ENCODE measurements around the gene ACAP3.
"Not testable (repeated sequence)": the region's sequence is repeated elsewhere in the genome, so short reads cannot be mapped to it uniquely, and the experiment has no call there.

The ACAP3 gene

GRCh38 chr1:1330366-1331067, 22.8 kb upstream of the ACAP3 start:
- in situ Hi-C loops (cut with MboI; ENCODE audit: low sequenced_read_pairs), result no loop called here

DNA sequence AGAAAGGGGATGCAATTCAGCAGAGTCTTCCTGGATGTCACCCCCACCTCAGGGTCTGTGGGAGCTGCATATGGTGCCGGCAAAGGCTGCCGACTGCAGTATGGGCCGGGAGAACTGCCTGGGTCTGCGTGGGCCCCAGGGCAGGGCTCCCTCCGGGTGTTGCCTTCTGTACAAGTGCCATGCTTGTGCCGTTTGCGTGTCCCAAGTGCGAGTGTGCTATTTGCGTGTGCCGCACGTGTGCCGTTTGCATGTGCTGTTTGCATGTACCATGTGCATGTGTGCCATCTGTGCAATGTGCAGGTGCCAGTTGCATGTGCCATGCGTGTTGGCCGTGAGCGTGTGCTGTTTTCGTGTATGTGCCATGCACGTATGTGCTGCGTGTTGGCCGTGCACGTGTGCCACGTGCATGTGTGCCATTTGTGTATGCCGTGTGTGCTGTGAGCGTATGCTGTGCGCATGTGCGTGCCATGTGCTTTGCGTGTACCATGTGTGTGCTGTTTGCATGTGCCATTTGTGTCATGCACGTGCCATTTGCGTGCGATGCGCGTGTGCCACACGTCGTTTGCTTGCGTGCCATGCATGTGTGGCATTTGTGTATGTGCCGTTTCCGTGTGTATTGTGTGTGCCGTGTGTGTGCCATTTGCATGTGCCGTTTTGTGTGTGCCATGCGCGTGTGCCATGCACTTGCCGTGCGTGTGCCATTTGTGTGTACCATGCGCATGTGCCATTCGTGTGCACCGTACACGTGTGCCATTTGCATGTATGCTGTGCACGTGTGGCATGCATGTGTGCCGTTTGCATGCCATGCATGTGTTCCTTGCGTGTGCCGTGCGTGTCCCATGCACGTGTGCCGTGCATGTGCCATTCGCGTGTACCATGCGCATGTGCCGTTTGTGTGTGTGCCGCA, 21.8 kb upstream of the ACAP3 start:
- in situ Hi-C loops (cut with MboI; ENCODE audit: low sequenced_read_pairs), result no loop called here

DNA sequence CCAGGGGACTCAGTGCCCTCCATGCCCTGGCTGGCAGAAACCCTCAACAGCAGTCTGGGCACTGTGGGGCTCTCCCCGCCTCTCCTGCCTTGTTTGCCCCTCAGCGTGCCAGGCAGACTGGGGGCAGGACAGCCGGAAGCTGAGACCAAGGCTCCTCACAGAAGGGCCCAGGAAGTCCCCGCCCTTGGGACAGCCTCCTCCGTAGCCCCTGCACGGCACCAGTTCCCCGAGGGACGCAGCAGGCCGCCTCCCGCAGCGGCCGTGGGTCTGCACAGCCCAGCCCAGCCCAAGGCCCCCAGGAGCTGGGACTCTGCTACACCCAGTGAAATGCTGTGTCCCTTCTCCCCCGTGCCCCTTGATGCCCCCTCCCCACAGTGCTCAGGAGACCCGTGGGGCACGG, 20.5 kb upstream of the ACAP3 start:
- in situ Hi-C loops (cut with MboI; ENCODE audit: low sequenced_read_pairs), result no loop called here

- in situ Hi-C loops (cut with MboI; ENCODE audit: low sequenced_read_pairs), result no loop called here
Measured at GRCh38 chr1:1327291-1327690, 19.6 kb upstream of the ACAP3 start.

- in situ Hi-C loops (cut with MboI; ENCODE audit: low sequenced_read_pairs), result no loop called here
Measured at GRCh38 chr1:1326075-1326605, 18.4 kb upstream of the ACAP3 start.

DNA sequence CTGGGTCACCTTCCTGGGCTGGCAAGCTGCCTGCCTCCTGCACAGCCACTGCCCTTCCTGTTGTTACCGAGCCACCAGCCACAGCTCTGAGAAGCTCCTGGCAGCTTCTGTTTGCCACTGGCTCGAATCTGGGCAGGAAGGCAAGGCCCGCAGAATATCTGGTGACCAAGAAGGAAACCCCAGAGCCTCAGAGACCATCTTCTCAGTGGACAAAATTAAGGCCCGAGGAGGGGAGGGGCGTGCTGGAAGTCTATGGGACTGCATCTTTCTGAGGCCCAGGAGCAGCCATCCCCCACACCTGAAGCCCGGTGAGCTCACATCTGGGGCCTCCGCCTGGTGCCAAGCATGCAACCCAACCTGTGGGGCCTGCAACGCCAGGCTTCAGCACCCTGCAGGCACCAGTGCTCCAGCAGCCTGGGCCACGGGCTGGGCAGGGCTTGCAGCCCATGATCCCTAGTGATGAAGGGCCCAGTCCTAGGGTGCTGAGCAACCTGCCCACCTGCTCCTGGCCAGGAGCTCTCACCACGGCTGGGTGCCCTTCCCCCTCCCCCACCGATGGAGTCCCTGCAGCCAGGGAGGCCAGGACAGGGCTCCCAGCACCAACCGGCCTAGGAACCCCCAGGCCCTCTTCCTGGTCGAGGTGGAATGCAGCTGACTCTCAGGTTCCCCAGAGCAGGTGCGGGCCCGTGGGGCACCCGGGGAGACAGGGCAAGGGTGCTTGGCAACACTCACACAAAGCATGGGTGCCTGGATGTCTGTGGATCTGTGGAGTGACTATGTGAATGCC, 17.8 kb upstream of the ACAP3 start:
- in situ Hi-C loops (cut with MboI; ENCODE audit: low sequenced_read_pairs), result no loop called here

- in situ Hi-C loops (cut with MboI; ENCODE audit: low sequenced_read_pairs), result no loop called here
Measured at GRCh38 chr1:1324524-1325287, 17.0 kb upstream of the ACAP3 start, which contains the start of the genes CPTP and INTS11. Gene CPTP (plus strand): TSS chr1:1324802. CDS start chr1:1326911, 2,109 bp downstream. Gene INTS11 (minus strand): TSS chr1:1324660. CDS start chr1:1324608, 52 bp downstream.

DNA sequence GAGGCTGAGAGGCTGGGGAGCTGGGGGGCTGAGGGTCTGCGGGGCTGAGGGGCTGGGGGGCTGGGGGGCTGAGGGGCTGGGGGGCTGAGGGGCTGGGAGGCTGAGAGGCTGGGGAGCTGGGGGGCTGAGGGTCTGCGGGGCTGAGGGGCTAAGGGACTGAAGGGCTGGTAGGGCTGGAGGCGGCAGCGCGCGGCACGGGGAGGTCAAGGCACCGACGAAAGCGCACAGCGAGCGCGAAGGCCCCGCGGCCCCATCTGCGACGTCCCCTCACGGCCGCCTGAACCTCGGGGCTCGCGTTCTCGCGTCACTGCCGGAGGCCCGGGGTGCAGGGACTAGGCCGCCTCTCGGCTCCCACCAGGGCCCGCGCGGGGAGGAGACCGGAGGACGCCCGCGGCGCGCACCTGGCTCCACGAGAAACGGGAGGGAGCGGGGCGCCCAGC, 16.4 kb upstream of the ACAP3 start:
- in situ Hi-C loops (cut with MboI; ENCODE audit: low sequenced_read_pairs), result no loop called here

- in situ Hi-C loops (cut with MboI; ENCODE audit: low sequenced_read_pairs), result no loop called here
Measured at GRCh38 chr1:1322952-1323351, 15.2 kb upstream of the ACAP3 start.

DNA sequence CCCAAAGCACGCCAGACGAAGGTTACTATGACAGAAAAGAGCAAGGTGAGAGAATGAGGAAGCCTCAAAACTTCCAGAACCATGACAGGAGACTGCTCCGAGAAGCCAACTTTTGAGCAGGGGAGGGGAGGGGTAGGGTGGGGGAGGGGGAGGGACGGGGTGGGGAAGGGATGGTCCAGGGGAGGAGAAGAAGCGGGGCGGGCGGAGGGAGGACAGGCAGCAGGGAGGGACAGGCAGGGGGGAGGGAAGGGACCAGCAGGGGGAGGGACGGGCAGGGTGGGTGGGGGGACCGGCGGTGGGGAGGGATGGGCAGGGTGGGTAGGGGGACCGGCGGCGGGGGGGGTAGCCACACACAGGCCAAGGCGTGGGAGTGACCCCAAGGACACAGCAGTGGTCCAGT, 14.7 kb upstream of the ACAP3 start:
- in situ Hi-C loops (cut with MboI; ENCODE audit: low sequenced_read_pairs), result no loop called here

DNA sequence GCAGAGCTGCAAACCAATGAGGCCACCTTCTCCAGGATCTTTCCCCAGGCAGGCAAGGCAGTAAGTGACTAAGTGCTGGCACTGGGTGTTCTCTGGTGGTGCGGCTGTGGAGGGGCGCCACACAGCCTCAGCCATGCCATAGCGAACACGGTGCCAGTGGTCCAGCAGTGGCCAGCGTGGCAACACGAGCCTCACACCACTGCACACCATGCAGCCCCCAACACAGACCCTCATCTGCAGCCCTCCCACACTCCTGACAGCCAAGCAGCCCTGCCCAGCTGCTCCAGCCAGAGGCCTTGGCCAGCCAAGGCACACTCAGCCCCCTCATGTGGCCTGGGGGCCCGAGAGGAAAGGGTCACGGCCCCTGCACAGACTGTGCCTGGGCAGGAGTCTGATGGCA, 13.7 kb upstream of the ACAP3 start:
- in situ Hi-C loops (cut with MboI; ENCODE audit: low sequenced_read_pairs), result no loop called here

- in situ Hi-C loops (cut with MboI; ENCODE audit: low sequenced_read_pairs), result no loop called here
Measured at GRCh38 chr1:1320666-1321448, 13.1 kb upstream of the ACAP3 start.

DNA sequence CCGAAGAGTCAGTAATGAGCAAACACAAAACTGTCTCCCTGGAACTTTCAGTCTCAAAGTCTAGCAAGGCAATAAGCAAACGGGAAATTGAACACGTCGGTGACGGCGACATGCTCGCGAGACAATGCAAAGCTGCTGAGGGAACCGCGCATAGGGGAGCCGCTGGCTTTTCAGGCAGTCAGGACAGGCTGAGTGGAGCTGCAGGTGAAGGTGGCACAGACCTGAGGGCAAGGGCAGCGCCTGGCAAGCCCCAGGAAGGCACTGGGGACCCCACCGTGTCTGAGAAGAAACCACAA, 11.9 kb upstream of the ACAP3 start:
- in situ Hi-C loops (cut with MboI; ENCODE audit: low sequenced_read_pairs), result no loop called here

GRCh38 chr1:1318777-1319645, 11.3 kb upstream of the ACAP3 start:
- in situ Hi-C loops (cut with MboI; ENCODE audit: low sequenced_read_pairs), result no loop called here

DNA sequence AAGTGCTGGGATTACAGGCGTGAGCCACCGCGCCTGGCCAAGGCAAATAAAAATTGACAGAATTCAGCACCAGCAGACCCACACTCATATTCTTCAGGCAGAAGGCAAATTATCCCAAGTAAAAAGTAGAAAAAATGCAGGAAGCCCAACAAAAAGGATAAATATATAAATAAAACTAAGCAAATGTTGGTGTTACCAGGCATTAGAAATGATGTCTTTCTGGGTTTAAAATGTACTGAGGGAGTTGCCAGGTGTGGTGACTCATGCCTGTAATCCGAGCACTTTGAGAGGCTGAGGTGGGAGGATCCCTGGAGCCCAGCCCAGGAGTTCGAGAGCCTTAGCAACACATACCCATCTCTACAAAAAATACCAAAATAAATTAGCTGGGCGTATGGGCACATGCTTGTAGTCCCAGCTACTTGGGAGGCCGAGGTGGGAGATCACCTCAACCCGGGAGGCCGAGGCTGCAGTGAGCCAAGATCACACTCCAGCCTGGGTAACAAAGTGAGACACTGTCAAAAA, 10.5 kb upstream of the ACAP3 start:
- in situ Hi-C loops (cut with MboI; ENCODE audit: low sequenced_read_pairs), result no loop called here

- in situ Hi-C loops (cut with MboI; ENCODE audit: low sequenced_read_pairs), result no loop called here
Measured at GRCh38 chr1:1317420-1317819, 9.7 kb upstream of the ACAP3 start.

GRCh38 chr1:1316199-1316598, 8.5 kb upstream of the ACAP3 start:
- in situ Hi-C loops (cut with MboI; ENCODE audit: low sequenced_read_pairs), result not testable (repeated sequence)

DNA sequence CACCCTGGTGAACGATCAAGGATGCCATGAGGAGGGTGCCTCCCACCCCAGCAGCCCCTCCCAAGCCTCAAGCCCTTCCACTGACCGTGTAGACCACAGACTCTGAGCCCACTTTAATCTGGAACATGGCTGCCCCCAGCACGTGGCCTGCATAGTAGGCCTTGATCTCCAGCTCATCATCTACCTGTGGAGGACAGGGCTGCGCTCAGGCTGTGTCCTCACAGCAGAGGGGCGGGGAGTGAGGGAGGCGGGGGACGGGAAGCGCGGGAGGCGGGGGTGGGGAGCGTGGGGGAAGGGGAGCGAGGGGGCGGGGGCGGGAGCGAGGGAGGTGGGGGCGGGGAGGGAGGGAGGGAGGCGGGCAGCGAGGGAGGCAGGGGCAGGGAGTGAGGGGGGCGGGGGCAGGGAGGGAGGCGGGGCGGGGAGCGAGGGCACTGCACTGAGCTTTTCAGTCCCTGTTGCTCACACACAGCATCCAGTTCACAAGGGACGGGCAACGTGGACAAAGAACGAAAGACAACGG, 7.8 kb upstream of the ACAP3 start:
- in situ Hi-C loops (cut with MboI; ENCODE audit: low sequenced_read_pairs), result no loop called here

Data from HL-60/S4 treated with retinoic acid at 250 ng/mL for 4 days and 3 days (cell line).